ENCODE results near the gene CALN1.

The CALN1 gene

GRCh38 chr7:72325561-72325960, 86.6 kb downstream of the CALN1 start:
- no peak for DNase-seq (ENCODE audit: low spot score)

GRCh38 chr7:72321637-72322036, 90.5 kb downstream of the CALN1 start:
- DNase-seq (ENCODE audit: low spot score): no peak

GRCh38 chr7:72321081-72321480, 91.1 kb downstream of the CALN1 start:
- DNase-seq (ENCODE audit: low spot score): no peak

- DNase-seq (ENCODE audit: low spot score): no peak
Observed at GRCh38 chr7:72317341-72317740, 94.8 kb downstream of the CALN1 start.

GRCh38 chr7:72316148-72316547, 96.0 kb downstream of the CALN1 start:
- no peak for DNase-seq (ENCODE audit: low spot score)

GRCh38 chr7:72313906-72314305, 98.2 kb downstream of the CALN1 start:
- no peak for DNase-seq (ENCODE audit: low spot score)

GRCh38 chr7:72310301-72310700, 101.8 kb downstream of the CALN1 start:
- DNase-seq (ENCODE audit: low spot score): no peak

GRCh38 chr7:72309476-72309875, 102.7 kb downstream of the CALN1 start:
- no peak for DNase-seq (ENCODE audit: low spot score)

- no peak for DNase-seq (ENCODE audit: low spot score)
Observed at GRCh38 chr7:72308986-72309385, 103.2 kb downstream of the CALN1 start.

- no peak for DNase-seq (ENCODE audit: low spot score)
Observed at GRCh38 chr7:72307566-72307965, 104.6 kb downstream of the CALN1 start.

GRCh38 chr7:72298912-72299311, 113.2 kb downstream of the CALN1 start:
- no peak for DNase-seq (ENCODE audit: low spot score)

- DNase-seq (ENCODE audit: low spot score): no peak
Observed at GRCh38 chr7:72298091-72298490, 114.0 kb downstream of the CALN1 start.

GRCh38 chr7:72297636-72298035, 114.5 kb downstream of the CALN1 start:
- no peak for DNase-seq (ENCODE audit: low spot score)

GRCh38 chr7:72292794-72293193, 119.3 kb downstream of the CALN1 start:
- no peak for DNase-seq (ENCODE audit: low spot score)

- no peak for DNase-seq (ENCODE audit: low spot score)
Observed at GRCh38 chr7:72292118-72292517, 120.0 kb downstream of the CALN1 start.

- no peak for DNase-seq (ENCODE audit: low spot score)
Observed at GRCh38 chr7:72286519-72286918, 125.6 kb downstream of the CALN1 start.

GRCh38 chr7:72283309-72283708, 128.8 kb downstream of the CALN1 start:
- DNase-seq (ENCODE audit: low spot score): no peak

- no peak for DNase-seq (ENCODE audit: low spot score)
Observed at GRCh38 chr7:72281308-72281707, 130.8 kb downstream of the CALN1 start.

GRCh38 chr7:72279203-72279602, 132.9 kb downstream of the CALN1 start:
- DNase-seq (ENCODE audit: low spot score): no peak

GRCh38 chr7:72278550-72278949, 133.6 kb downstream of the CALN1 start:
- no peak for DNase-seq (ENCODE audit: low spot score)

GRCh38 chr7:72275382-72276070, 136.6 kb downstream of the CALN1 start:
- no peak for DNase-seq (ENCODE audit: low spot score)

- DNase-seq (ENCODE audit: low spot score): no peak
Observed at GRCh38 chr7:72272479-72272878, 139.7 kb downstream of the CALN1 start.

GRCh38 chr7:72268796-72269195, 143.3 kb downstream of the CALN1 start:
- DNase-seq (ENCODE audit: low spot score): no peak

- DNase-seq (ENCODE audit: low spot score): no peak
Observed at GRCh38 chr7:72268090-72268489, 144.0 kb downstream of the CALN1 start.
